H1 (cell line): ENCODE measurements around the gene GALNT7.

Experiments
- ATF3 ChIP-seq: IDR thresholded peaks from 2 replicates; pipeline ENCODE4 v1.6.1; 2011; ENCODE audit warnings: low read depth, mild to moderate bottlenecking, low read length; ENCODE audit not compliant: insufficient read depth
- CREB1 ChIP-seq: IDR thresholded peaks from 2 replicates; pipeline ENCODE4 v1.6.1; 2012; ENCODE audit warnings: inconsistent platforms
- CTCF ChIP-seq, 3 experiments: IDR thresholded peaks; 1 replicate in 2 of 3; 2 replicates in 1 of 3; pipeline versions ENCODE4 v1.5.1 to v1.6.1; 2011; ENCODE audit warnings: low read length in 3 of 3, mild to moderate bottlenecking in 3 of 3, inconsistent platforms in 2 of 3, low read depth in 1 of 3, moderate library complexity in 1 of 3; ENCODE audit not compliant: insufficient read depth in 1 of 3; ENCODE audit errors: control extremely low read depth in 1 of 3
- EP300 ChIP-seq, 2 experiments: IDR thresholded peaks; 1 replicate in 1 of 2; 2 replicates in 1 of 2; pipeline ENCODE4 v1.6.1; 2011 to 2012; ENCODE audit warnings: low read depth in 2 of 2, low read length in 2 of 2, mild to moderate bottlenecking in 2 of 2, borderline replicate concordance in 1 of 2, inconsistent platforms in 1 of 2, moderate library complexity in 1 of 2
- GABPA ChIP-seq: IDR thresholded peaks from 2 replicates; pipeline ENCODE4 v1.6.1; 2011; ENCODE audit warnings: mild to moderate bottlenecking, low read length, moderate library complexity, borderline replicate concordance; ENCODE audit not compliant: insufficient read depth
- POLR2A ChIP-seq, 2 experiments: IDR thresholded peaks; 1 replicate in 1 of 2; 2 replicates in 1 of 2; pipeline ENCODE4 v1.6.1; 2011; ENCODE audit warnings: low read depth in 2 of 2, low read length in 2 of 2, mild to moderate bottlenecking in 2 of 2; ENCODE audit errors: control extremely low read depth in 1 of 2
- POLR2AphosphoS5 ChIP-seq: IDR thresholded peaks from 2 replicates; pipeline ENCODE4 v1.6.1; 2011; ENCODE audit warnings: low read depth, low read length
- RAD21 ChIP-seq, 2 experiments: IDR thresholded peaks in 1 of 2; conservative IDR thresholded peaks in 1 of 2; 2 replicates each; pipeline ENCODE4 v1.6.1; 2011; ENCODE audit warnings: low read depth in 2 of 2, low read length in 2 of 2, improper control_type of control experiment in 1 of 2, inconsistent platforms in 1 of 2, mild to moderate bottlenecking in 1 of 2, moderate library complexity in 1 of 2
- SIN3A ChIP-seq, 2 experiments: IDR thresholded peaks in 1 of 2; conservative IDR thresholded peaks in 1 of 2; 2 replicates each; pipeline ENCODE4 v1.6.1; 2011 to 2012; ENCODE audit warnings: low read length in 2 of 2, improper control_type of control experiment in 1 of 2, low read depth in 1 of 2, mild to moderate bottlenecking in 1 of 2
- TEAD4 ChIP-seq: IDR thresholded peaks from 2 replicates; pipeline ENCODE4 v1.6.1; 2012; ENCODE audit warnings: low read depth, low read length, inconsistent platforms, mixed read lengths

- TF ChIP-seq CTCF (IDR thresholded peaks at IDR 0.05; ENCODE audit: control extremely low read depth in 1 of 3, insufficient read depth in 1 of 3, low read depth in 1 of 3, low read length in 3 of 3) (no peak), EP300 (IDR thresholded peaks at IDR 0.05; ENCODE audit: borderline replicate concordance in 1 of 2, low read depth in 2 of 2, low read length in 2 of 2) (no peak), SIN3A (conservative IDR thresholded peaks at IDR 0.05 in 1 of 2, IDR thresholded peaks at IDR 0.05 in 1 of 2; ENCODE audit: low read depth in 1 of 2, low read length in 2 of 2) (no peak), RAD21 (IDR thresholded peaks at IDR 0.05 in 1 of 2, conservative IDR thresholded peaks at IDR 0.05 in 1 of 2; ENCODE audit: low read depth in 2 of 2, low read length in 2 of 2) (no peak), ATF3 (no peak), CREB1 (no peak), TEAD4 (no peak), POLR2A (IDR thresholded peaks at IDR 0.05; ENCODE audit: control extremely low read depth in 1 of 2, low read depth in 2 of 2, low read length in 2 of 2) (no peak), POLR2AphosphoS5 (no peak), GABPA (no peak)
Observed at GRCh38 chr4:173362666-173363065, 194.1 kb downstream of the GALNT7 start.
